Lung (tissue), 12 donors: ENCODE measurements around the gene SLC49A3. TPM values are rescaled to one million over a fixed set of nuclear protein-coding genes. Genes with fewer than 3 reads are reported as not detected.

ENCODE experiments used
- ATAC-seq: fragments of 200-7000 bp; cut with Tn5 transposase; one replicate; pipeline ENCODE4 v1.9.1; 2020; ENCODE audit warnings: moderate number of reproducible peaks; ENCODE audit not compliant: insufficient read depth, low FRiP score
- DNase-seq, 3 donors: peaks; one replicate each; pipeline ENCODE4 v3.0.0-alpha.2; 2013 to 2017
- H3K27ac ChIP-seq, 2 donors: one replicate each; pipeline ENCODE4 v1.5.1; 2013; ENCODE audit warnings: mild to moderate bottlenecking in 2 of 2, moderate library complexity in 2 of 2, control low read depth in 1 of 2, inconsistent platforms in 1 of 2, low read depth in 1 of 2, low read length in 1 of 2
- H3K27me3 ChIP-seq, 3 donors: one replicate each; pipeline ENCODE4 v1.5.1; 2013; ENCODE audit warnings: low read length in 2 of 3; ENCODE audit not compliant: control insufficient read depth in 3 of 3, insufficient read depth in 3 of 3
- H3K36me3 ChIP-seq, 4 donors: one replicate each; pipeline ENCODE4 v1.5.1; 2013; ENCODE audit warnings: low read length in 4 of 4, mild to moderate bottlenecking in 1 of 4, moderate library complexity in 1 of 4; ENCODE audit not compliant: control insufficient read depth in 4 of 4, insufficient read depth in 4 of 4
- H3K4me1 ChIP-seq, 5 donors: one replicate each; pipeline ENCODE4 v1.5.1; 2013; ENCODE audit warnings: low read length in 5 of 5, mild to moderate bottlenecking in 2 of 5, moderate library complexity in 1 of 5; ENCODE audit not compliant: control insufficient read depth in 5 of 5, insufficient read depth in 5 of 5
- H3K4me3 ChIP-seq: one replicate; pipeline ENCODE4 v1.5.1; 2013; ENCODE audit warnings: mild to moderate bottlenecking, control low read depth, moderate library complexity
- H3K9ac ChIP-seq, 2 donors: one replicate each; pipeline ENCODE4 v1.5.1; 2013; ENCODE audit warnings: low read length in 2 of 2, control low read depth in 1 of 2; ENCODE audit not compliant: insufficient read depth in 1 of 2
- H3K9me3 ChIP-seq, 4 donors: one replicate each; pipeline ENCODE4 v1.5.1; 2013; ENCODE audit warnings: low read length in 3 of 4, mild to moderate bottlenecking in 1 of 4, moderate library complexity in 1 of 4; ENCODE audit not compliant: control insufficient read depth in 4 of 4, insufficient read depth in 3 of 4
- WGBS, 2 donors: extraction: QIAGEN DNeasy Blood & Tissue Kit; methylation state at CpG; one replicate each; pipeline ENCODE4 v1.1.7; 2013; 5-methylcytosine and 5-hydroxymethylcytosine counted together
- polyA plus RNA-seq, 2 donors: library from polyadenylated mRNA; stranded (reverse); fragments of 200-250 nt; gene quantifications; one replicate each; pipeline ENCODE4 v1.2.1, GENCODE V29; 2013
- total RNA-seq, 2 donors: library from RNA; depleted of rRNA in 1 of 2; stranded (reverse); fragments of >200 nt in 1 of 2; gene quantifications; one replicate each; pipeline ENCODE4 v1.2.1, GENCODE V29; 2014 to 2021
- TF ChIP-seq, protein P1 (sequence below): IDR thresholded peaks from 2 replicates; pipeline ENCODE4 v1.5.1; 2012; ENCODE audit warnings: mild to moderate bottlenecking; ENCODE audit errors: control extremely low read depth, extremely low read depth
- donor health status: control.
- donor health status: control.
- donor health status: Bipolar disorder and iron deficiency.
- donor health status: healthy.
- donor health status: DM: yes; HTN: yes; CAD: no.

Gene SLC49A3
- total and polyA plus RNA-seq, 4 donors = 8.2 to 35.1 (median 17.7) TPM

DNA sequence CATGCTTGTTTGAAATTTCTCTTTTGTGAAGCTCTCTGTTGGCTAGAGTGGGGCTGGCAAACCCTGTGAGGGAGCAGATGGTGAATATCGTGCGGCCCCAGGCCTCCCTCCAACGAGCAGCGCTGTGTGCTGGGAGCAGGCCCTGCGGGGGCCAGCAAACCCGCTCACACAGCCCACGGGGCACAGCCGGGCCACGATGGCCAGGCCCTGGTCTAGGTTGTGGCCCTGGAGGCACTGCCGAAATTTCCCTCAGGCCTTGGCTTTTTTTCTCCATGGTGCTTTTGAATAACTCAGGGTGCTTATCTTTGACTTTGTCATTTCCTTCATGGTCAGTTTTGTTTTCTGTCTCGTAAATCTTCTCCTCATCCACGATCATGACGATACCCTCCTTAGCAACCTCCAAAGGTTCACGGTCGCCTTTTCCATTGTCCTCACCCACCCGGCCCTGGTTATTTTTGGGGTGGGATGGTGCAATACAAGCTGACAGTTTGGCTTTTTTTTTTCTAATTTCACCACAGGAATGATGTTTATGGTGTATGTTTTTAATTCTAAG lies 37.4 kb upstream of the SLC49A3 start:
- Histone ChIP-seq H3K9me3 (peaks cover 0 to 3% (median 0%) of the 10 kb centered on the region in 4 donors), H3K36me3 (peaks cover 0 to 21% (median 13%) of the 10 kb centered on the region in 4 donors), H3K4me3 (no peak overlapping the region), H3K9ac (no peak overlapping the region), H3K27me3 (no peaks in the 10 kb centered on the region), H3K27ac (peak overlapping the region in 1 of 2 donors; percentile 28), H3K4me1 (peaks cover 0 to 14% (median 0%) of the 10 kb centered on the region in 5 donors)
- no peak for DNase-seq
- no peak for ATAC-seq
- 38 to 49% methylated on average over 16 of the region's 16 CpGs for WGBS, 2 donors
- TF ChIP-seq, protein P1, sequence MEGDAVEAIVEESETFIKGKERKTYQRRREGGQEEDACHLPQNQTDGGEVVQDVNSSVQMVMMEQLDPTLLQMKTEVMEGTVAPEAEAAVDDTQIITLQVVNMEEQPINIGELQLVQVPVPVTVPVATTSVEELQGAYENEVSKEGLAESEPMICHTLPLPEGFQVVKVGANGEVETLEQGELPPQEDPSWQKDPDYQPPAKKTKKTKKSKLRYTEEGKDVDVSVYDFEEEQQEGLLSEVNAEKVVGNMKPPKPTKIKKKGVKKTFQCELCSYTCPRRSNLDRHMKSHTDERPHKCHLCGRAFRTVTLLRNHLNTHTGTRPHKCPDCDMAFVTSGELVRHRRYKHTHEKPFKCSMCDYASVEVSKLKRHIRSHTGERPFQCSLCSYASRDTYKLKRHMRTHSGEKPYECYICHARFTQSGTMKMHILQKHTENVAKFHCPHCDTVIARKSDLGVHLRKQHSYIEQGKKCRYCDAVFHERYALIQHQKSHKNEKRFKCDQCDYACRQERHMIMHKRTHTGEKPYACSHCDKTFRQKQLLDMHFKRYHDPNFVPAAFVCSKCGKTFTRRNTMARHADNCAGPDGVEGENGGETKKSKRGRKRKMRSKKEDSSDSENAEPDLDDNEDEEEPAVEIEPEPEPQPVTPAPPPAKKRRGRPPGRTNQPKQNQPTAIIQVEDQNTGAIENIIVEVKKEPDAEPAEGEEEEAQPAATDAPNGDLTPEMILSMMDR = no peak

- H3K9ac ChIP-seq = no peak overlapping the region
- 93 to 95% methylated on average over 39 to 41 of the region's 41 CpGs for WGBS, 2 donors
- no peak for DNase-seq
- no peak overlapping the region for H3K27ac ChIP-seq
- ATAC-seq = no peak
- no peaks in the 10 kb centered on the region for H3K9me3 ChIP-seq
- H3K4me3 ChIP-seq = no peak overlapping the region
- peaks cover 0 to 19% (median 0%) of the 10 kb centered on the region in 5 donors for H3K4me1 ChIP-seq
- H3K36me3 ChIP-seq = peaks cover 0 to 14% (median 8%) of the 10 kb centered on the region in 4 donors
- H3K27me3 ChIP-seq = no peaks in the 10 kb centered on the region
- TF ChIP-seq, protein P1 = no peak
Measured at GRCh38 chr4:725391-726234, 36.7 kb upstream of the SLC49A3 start.

- Histone ChIP-seq H3K9me3 (no peaks in the 10 kb centered on the region), H3K9ac (no peak overlapping the region), H3K27me3 (no peaks in the 10 kb centered on the region), H3K4me1 (peaks cover 0 to 19% (median 0%) of the 10 kb centered on the region in 5 donors), H3K4me3 (no peak overlapping the region), H3K27ac (no peak overlapping the region), H3K36me3 (peaks cover 0 to 11% (median 5%) of the 10 kb centered on the region in 4 donors)
- TF ChIP-seq, protein P1 = no peak
- WGBS, 2 donors = 94% methylated on average over 28 of the region's 28 CpGs
- ATAC-seq (no peak), DNase-seq (no peak)
Measured at GRCh38 chr4:723751-724530, 35.0 kb upstream of the SLC49A3 start.
